Measurements from ENCODE around the gene DNAH6.

DNA sequence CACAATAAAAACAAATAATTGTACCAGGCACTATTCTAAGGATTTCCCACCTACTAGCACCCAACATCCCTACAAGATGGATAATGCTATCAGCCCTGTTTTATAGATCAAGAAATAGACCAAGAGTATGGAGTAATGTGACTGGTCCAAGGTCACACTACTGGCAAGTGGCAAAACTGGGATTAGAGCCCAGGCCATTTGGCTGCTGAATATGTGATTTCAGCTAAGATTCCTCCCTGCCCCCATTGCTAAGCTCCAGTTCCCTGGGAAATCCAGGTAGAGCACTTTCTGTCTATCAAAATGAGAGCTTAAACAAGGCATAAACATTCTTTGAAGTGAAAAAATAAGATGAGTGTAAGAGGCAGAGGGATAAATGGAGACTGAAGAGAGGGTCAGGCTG, 157.8 kb downstream of the DNAH6 start:
- TF ChIP-seq, protein P1, sequence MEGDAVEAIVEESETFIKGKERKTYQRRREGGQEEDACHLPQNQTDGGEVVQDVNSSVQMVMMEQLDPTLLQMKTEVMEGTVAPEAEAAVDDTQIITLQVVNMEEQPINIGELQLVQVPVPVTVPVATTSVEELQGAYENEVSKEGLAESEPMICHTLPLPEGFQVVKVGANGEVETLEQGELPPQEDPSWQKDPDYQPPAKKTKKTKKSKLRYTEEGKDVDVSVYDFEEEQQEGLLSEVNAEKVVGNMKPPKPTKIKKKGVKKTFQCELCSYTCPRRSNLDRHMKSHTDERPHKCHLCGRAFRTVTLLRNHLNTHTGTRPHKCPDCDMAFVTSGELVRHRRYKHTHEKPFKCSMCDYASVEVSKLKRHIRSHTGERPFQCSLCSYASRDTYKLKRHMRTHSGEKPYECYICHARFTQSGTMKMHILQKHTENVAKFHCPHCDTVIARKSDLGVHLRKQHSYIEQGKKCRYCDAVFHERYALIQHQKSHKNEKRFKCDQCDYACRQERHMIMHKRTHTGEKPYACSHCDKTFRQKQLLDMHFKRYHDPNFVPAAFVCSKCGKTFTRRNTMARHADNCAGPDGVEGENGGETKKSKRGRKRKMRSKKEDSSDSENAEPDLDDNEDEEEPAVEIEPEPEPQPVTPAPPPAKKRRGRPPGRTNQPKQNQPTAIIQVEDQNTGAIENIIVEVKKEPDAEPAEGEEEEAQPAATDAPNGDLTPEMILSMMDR (IDR thresholded peaks at IDR 0.05), result no peak
- TF ChIP-seq EZH2phosphoT487 (IDR thresholded peaks at IDR 0.05), result no peak

All from neural progenitor cell (in vitro differentiated cells).